K562 (cell line): ENCODE results near the gene LRRC75A. TPM values are rescaled to one million over a fixed set of nuclear protein-coding genes. Genes with fewer than 3 reads are reported as not detected.

Source experiments
- JUN ChIP-seq, 2 experiments: sonication (generic) in 1 of 2; formaldehyde crosslinking in 1 of 2; IDR thresholded peaks; 2 replicates each; pipeline versions ENCODE4 v1.6.1 to v1.8.0; 2012 to 2022; ENCODE audit warnings: borderline replicate concordance in 2 of 2, mild to moderate bottlenecking in 2 of 2, improper control_type of control experiment in 1 of 2, low read depth in 1 of 2, low read length in 1 of 2, missing genetic modification reagents in 1 of 2
- POLR2A ChIP-seq: fragments of 450-650 bp; conservative IDR thresholded peaks from 2 replicates; pipeline ENCODE4 v1.6.1; 2016
- POLR2G ChIP-seq: fragments of 200-400 bp; formaldehyde crosslinking; IDR thresholded peaks from 2 replicates; pipeline ENCODE4 v1.6.1; 2017; ENCODE audit warnings: low read depth, mild to moderate bottlenecking, antibody characterized with exemption, low read length, moderate library complexity
- ZFP1 ChIP-seq: fragments of 450-650 bp; formaldehyde crosslinking; IDR thresholded peaks from 2 replicates; pipeline ENCODE4 v1.4.0; 2020; ENCODE audit warnings: mild to moderate bottlenecking, mixed read lengths
- ZNF253 ChIP-seq: fragments of 250-450 bp; sonication (Bioruptor Pico); conservative IDR thresholded peaks from 2 replicates; pipeline ENCODE4 v1.6.1; 2021; ENCODE audit warnings: mild to moderate bottlenecking
- ZNF318 ChIP-seq, 2 experiments: fragments of 450-650 bp; IDR thresholded peaks; 2 replicates each; pipeline ENCODE4 v1.6.1; 2016; ENCODE audit warnings: mild to moderate bottlenecking in 2 of 2, borderline replicate concordance in 1 of 2, low read depth in 1 of 2, moderate library complexity in 1 of 2
- ZNF347 ChIP-seq: fragments of 450-650 bp; formaldehyde crosslinking; IDR thresholded peaks from 2 replicates; pipeline ENCODE4 v1.4.0; 2020; ENCODE audit warnings: low read depth, mild to moderate bottlenecking, moderate library complexity
- polyA plus RNA-seq, 8 experiments: library from polyadenylated mRNA; depleted of rRNA in 4 of 8; stranded (reverse) in 5 of 8; unstranded in 3 of 8; fragments of >200 nt; fragmentation: Nextera tagmentation in 2 of 8; fragmentation: Illumina TruSeq in 1 of 8; extraction: Ambion mirVana in 2 of 8; extraction: Trizol in 1 of 8; gene quantifications; 2 replicates each; pipeline versions ENCODE4 v1.2.1 to v1.2.3, GENCODE V29; 2011 to 2014; ENCODE audit warnings: inconsistent platforms in 1 of 8, missing spikeins in 1 of 8
- total RNA-seq, 7 experiments: library from RNA; depleted of rRNA in 6 of 7; stranded (reverse); fragments of >200 nt in 6 of 7; fragmentation: Illumina TruSeq in 2 of 7; extraction: Trizol in 2 of 7; gene quantifications; 2 replicates each; pipeline versions ENCODE4 v1.2.1 to v1.2.3, GENCODE V29; 2011 to 2021; ENCODE audit warnings: low replicate concordance in 1 of 7
- TF ChIP-seq, protein P1 (sequence below), 2 experiments: fragments of 450-650 bp; conservative IDR thresholded peaks; 2 replicates each; pipeline ENCODE4 v1.6.1; 2017; ENCODE audit warnings: mild to moderate bottlenecking in 2 of 2, moderate library complexity in 2 of 2
- TF ChIP-seq, protein P2 (sequence below): fragments of 250-450 bp; sonication (Bioruptor Pico); IDR thresholded peaks from 2 replicates; pipeline ENCODE4 v1.6.1; 2021; ENCODE audit warnings: mild to moderate bottlenecking

The LRRC75A gene
- total and polyA plus RNA-seq, 9 of the 15 experiments (the other 6 are each of a cell fraction or from before 2014, with no cell fraction given): 0.04 to 0.34 (median 0.08) TPM; not detected in 5

DNA sequence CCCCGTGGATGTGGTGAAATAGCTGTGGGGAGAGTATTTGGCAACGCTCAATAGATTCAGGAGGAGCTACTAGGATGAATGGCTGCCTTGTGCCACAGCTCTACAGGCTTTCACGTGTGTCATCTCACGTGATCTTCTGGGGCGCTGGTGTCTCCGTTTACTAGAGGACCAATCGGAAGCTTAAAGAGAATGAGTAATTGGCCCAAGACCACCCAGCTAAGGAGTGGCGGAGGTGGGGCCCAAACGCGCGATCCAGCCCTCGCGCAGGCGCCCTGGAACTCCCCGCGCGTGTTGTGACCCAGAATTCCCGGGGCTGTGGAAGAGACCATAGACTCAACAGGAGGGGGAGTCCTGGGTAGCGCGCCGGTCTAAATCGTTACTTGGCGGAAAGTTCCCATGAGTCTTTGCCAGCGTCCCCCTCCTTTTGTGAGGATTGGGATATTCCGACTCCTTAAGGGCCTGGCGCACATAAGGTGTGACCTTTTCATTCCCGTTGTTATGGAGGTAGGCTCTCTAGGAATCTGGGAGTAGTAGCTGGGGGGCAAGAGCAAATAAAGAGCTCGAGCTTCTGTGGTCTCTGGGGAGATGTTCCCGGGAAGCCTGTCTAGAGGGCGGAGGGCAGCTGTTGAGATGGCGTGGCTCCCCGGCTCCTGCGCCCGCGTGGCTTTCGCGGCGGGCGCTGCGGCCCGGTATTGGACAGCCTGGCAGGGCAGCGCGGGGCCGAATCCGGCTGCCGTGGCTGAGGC, 53.3 kb downstream of the LRRC75A start (continued):
- no peak for TF ChIP-seq ZNF347 (CRISPR knock-in tag)
- TF ChIP-seq ZNF318 (IDR thresholded peaks at IDR 0.05; ENCODE audit: borderline replicate concordance in 1 of 2, low read depth in 1 of 2): no peak
- peak; percentile 98 for TF ChIP-seq POLR2G
- TF ChIP-seq ZFP1 (CRISPR knock-in tag): no peak
- TF ChIP-seq JUN (IDR thresholded peaks at IDR 0.05; ENCODE audit: borderline replicate concordance, low read depth, low read length): no peak; the same call in 1 of the 2 replicates
- TF ChIP-seq JUN (CRISPR knock-in tag; IDR thresholded peaks at IDR 0.05; ENCODE audit: borderline replicate concordance): 0 out of 2 replicates have a peak, but pooled peaks have one; percentile 8
- TF ChIP-seq, protein P1, sequence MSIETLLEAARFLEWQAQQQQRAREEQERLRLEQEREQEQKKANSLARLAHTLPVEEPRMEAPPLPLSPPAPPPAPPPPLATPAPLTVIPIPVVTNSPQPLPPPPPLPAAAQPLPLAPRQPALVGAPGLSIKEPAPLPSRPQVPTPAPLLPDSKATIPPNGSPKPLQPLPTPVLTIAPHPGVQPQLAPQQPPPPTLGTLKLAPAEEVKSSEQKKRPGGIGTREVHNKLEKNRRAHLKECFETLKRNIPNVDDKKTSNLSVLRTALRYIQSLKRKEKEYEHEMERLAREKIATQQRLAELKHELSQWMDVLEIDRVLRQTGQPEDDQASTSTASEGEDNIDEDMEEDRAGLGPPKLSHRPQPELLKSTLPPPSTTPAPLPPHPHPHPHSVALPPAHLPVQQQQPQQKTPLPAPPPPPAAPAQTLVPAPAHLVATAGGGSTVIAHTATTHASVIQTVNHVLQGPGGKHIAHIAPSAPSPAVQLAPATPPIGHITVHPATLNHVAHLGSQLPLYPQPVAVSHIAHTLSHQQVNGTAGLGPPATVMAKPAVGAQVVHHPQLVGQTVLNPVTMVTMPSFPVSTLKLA (conservative IDR thresholded peaks at IDR 0.05): peak; percentile 89 to 91
- peak; percentile 99 for TF ChIP-seq POLR2A
- peak; percentile 73; the same call in 1 of the 2 replicates for TF ChIP-seq ZNF253 (CRISPR knock-in tag)
- TF ChIP-seq, protein P2, sequence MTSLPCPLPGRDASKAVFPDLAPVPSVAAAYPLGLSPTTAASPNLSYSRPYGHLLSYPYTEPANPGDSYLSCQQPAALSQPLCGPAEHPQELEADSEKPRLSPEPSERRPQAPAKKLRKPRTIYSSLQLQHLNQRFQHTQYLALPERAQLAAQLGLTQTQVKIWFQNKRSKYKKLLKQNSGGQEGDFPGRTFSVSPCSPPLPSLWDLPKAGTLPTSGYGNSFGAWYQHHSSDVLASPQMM (CRISPR knock-in tag): no peak
